Stimulated activated CD4-positive, alpha-beta T cell treated with anti-CD3 and anti-CD28 coated beads, Interleukin-12 subunit alpha, Interleukin-12 subunit beta, amount 100 ng/mL, for 48 hours (primary cell): ENCODE data around the gene CCNQ.
A peak's percentile ranks its signal among the peaks of the same experiment; 100 is the strongest.

ENCODE experiments used
- DNase-seq, 3 donors: peaks; one replicate each; pipeline ENCODE4 v3.0.0-alpha.2; 2020; ENCODE audit warnings: low read depth in 2 of 3, low spot score in 1 of 3

CCNQ gene

DNA sequence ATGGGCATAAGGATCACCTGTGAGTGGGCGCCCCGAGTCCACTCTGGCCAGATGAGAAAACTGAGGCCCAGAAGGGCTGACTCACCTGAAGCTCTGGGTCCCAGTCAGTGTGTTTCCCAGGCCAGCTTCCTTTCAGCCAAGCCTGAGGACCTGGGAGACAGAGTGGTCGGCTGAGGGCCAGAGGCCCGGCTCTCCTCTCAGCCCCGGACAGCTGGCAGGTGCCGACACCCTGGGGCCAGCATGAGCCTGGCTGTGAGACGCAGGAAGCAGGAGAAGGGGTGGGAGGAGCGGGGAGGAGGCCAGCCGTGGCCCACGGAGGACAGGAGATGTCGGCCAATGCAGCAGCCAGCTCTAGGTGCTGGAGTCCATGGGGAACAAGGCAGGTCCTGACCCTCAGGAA lies 52.6 kb downstream of the CCNQ start:
- no peak for DNase-seq

GRCh38 chrX:153544727-153545126 lies 54.2 kb downstream of the CCNQ start:
- no peak for DNase-seq

DNA sequence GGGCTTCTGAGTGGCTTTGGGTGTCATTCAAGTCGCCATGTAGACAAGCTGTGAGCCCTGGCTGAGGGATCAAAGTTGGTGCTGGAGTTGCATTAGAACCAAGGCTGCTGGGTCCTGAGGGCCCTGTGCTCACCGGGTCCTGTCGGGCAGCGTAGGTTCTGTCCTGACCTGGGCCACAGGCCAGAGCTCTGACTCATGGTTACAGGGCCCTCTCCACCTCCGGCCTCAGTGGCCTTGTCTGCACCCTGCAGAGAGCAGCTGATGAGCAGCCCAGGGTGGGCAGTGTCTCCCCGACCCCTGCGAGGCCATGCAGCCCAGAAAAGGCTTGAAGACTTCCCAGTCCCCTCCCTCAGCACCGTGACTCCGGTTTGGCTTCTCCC lies 59.0 kb downstream of the CCNQ start:
- DNase-seq, result no peak

DNA sequence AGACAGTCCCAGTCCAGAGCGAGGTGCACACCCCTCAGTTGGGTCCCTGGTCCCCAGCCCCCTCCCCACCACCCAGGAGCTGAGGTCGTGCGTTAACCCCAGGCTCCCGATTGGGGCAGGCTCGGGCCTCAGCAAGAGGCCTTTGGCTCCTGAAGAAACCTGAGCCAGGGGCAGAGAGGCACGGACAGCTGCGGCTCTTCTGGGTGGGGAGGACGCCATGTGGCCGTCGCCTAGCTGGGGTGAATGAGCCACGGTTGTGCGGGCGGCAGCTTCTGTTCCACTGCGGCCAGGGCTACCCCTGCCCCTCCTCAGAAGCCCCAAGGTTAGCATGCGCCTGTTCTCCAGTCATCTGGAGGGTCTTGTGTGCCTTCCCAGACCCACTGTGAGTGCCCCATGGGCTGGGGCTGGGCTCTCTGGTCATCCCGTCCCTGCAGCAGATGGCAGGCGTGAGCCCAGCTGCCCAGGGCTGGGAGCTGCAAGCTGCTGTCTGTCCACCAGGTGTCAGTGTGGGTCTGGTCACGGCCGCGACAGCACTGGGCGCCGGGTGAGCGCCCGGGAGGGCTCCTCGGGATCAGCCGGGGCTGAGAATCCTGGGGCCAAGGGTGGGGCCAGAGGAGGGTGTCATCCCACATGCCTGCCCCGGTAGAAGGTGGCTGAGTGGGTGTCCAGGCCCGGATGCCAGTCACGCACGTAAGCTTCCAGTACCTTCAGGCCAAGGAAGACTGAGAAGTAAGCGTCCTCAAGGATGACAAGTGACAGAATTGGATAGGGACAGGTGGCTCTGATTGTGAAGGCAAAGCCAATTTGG lies 59.6 kb downstream of the CCNQ start:
- peak; percentile 18 to 68 (median 49) for DNase-seq

- no peak for DNase-seq
Observed at GRCh38 chrX:153538424-153538823, 60.5 kb downstream of the CCNQ start.
